Vagina (tissue), 2 donors: Measurements from ENCODE around the gene PUS3. TPM values are rescaled to one million over a fixed set of nuclear protein-coding genes. Genes with fewer than 3 reads are reported as not detected.
A peak's percentile ranks its signal among the peaks of the same experiment; 100 is the strongest.

Source experiments
- DNase-seq, 2 donors: peaks; one replicate each; pipeline ENCODE4 v3.0.0-alpha.2; 2017; ENCODE audit errors: extremely low spot score in 2 of 2
- H3K27ac ChIP-seq: fragments of 200-600 bp; sonication (generic); one replicate; pipeline ENCODE4 v1.5.1; 2019
- H3K27me3 ChIP-seq: fragments of 200-600 bp; sonication (generic); one replicate; pipeline ENCODE4 v1.5.1; 2019
- H3K36me3 ChIP-seq, 2 donors: fragments of 200-600 bp; sonication (generic); one replicate each; pipeline ENCODE4 v1.5.1; 2017 to 2019
- H3K4me1 ChIP-seq: fragments of 200-600 bp; sonication (generic); one replicate; pipeline ENCODE4 v1.5.1; 2019
- H3K4me3 ChIP-seq, 2 donors: fragments of 200-600 bp; sonication (generic); 1 replicate in 1 of 2; 2 replicates in 1 of 2; pipeline ENCODE4 v1.5.1; 2016 to 2019
- H3K9me3 ChIP-seq: fragments of 200-600 bp; sonication (generic); one replicate; pipeline ENCODE4 v1.5.1; 2019
- CTCF ChIP-seq, 3 experiments: fragments of 450-650 bp in 2 of 3; fragments of 200-600 bp in 1 of 3; sonication (generic) in 1 of 3; IDR thresholded peaks; one replicate each; pipeline ENCODE4 v1.5.1; 2017 to 2019; ENCODE audit warnings: antibody characterized with exemption in 3 of 3, mild to moderate bottlenecking in 2 of 3, moderate library complexity in 2 of 3
- POLR2A ChIP-seq, 2 donors: fragments of 450-650 bp; IDR thresholded peaks; one replicate each; pipeline ENCODE4 v1.6.1; 2017; ENCODE audit warnings: antibody characterized with exemption in 2 of 2, mild to moderate bottlenecking in 2 of 2, moderate library complexity in 2 of 2
- POLR2AphosphoS5 ChIP-seq, 2 donors: sonication (generic); formaldehyde crosslinking; IDR thresholded peaks; one replicate each; pipeline ENCODE4 v1.9.0; 2017; ENCODE audit warnings: antibody characterized with exemption in 2 of 2, mild to moderate bottlenecking in 2 of 2, low read depth in 1 of 2; ENCODE audit not compliant: insufficient read depth in 1 of 2
- intact Hi-C: fragments of 100-400 bp; cut with DNase I; formaldehyde crosslinking; loops from one replicate; pipeline ENCODE4 v1.15.1; 2023
- total RNA-seq: library from RNA; depleted of rRNA; stranded (reverse); fragments of >200 nt; gene quantifications from one replicate; pipeline ENCODE4 v1.2.3, GENCODE V29; 2016

Gene PUS3
- total RNA-seq, 1 donor from 2014 or later = 8.1 TPM

GRCh38 chr11:125949271-125950177, 46.5 kb upstream of the PUS3 start:
- TF ChIP-seq POLR2A (IDR thresholded peaks at IDR 0.05) (no peak), CTCF (IDR thresholded peaks at IDR 0.05) (no peak), POLR2AphosphoS5 (IDR thresholded peaks at IDR 0.05; ENCODE audit: insufficient read depth in 1 of 2, low read depth in 1 of 2) (no peak)
- intact Hi-C loops = loop anchor here (10.0 kb wide), 1 partner anchor 705 kb away; no protein-coding TSS in a partner anchor
- Histone ChIP-seq H3K9me3 (no peaks in the 10 kb centered on the region), H3K36me3 (no peaks in the 10 kb centered on the region), H3K27ac (no peak overlapping the region), H3K4me3 (no peak overlapping the region), H3K27me3 (no peaks in the 10 kb centered on the region), H3K4me1 (peaks cover 35% of the 10 kb centered on the region)
- peak; percentile 83 to 87 for DNase-seq

GRCh38 chr11:125948278-125949051, 45.5 kb upstream of the PUS3 start:
- DNase-seq = peak; percentile 82 to 83

GRCh38 chr11:125947419-125948277, 44.6 kb upstream of the PUS3 start:
- H3K9me3 ChIP-seq = no peaks in the 10 kb centered on the region
- no peak for TF ChIP-seq POLR2AphosphoS5 (IDR thresholded peaks at IDR 0.05; ENCODE audit: insufficient read depth in 1 of 2, low read depth in 1 of 2)
- TF ChIP-seq CTCF (IDR thresholded peaks at IDR 0.05) = no peak
- no peak for TF ChIP-seq POLR2A (IDR thresholded peaks at IDR 0.05)
- no peak overlapping the region for H3K4me3 ChIP-seq
- H3K27ac ChIP-seq = no peak overlapping the region
- H3K27me3 ChIP-seq = no peaks in the 10 kb centered on the region
- intact Hi-C loops = no loop called here
- no peaks in the 10 kb centered on the region for H3K36me3 ChIP-seq
- DNase-seq = peak; percentile 80 to 88
- H3K4me1 ChIP-seq = peaks cover 19% of the 10 kb centered on the region

More at GRCh38 chr11:125948278-125949051, 45.5 kb upstream of the PUS3 start:
- Histone ChIP-seq H3K4me1 (peaks cover 27% of the 10 kb centered on the region), H3K27me3 (no peaks in the 10 kb centered on the region), H3K27ac (no peak overlapping the region), H3K9me3 (no peaks in the 10 kb centered on the region), H3K36me3 (no peaks in the 10 kb centered on the region), H3K4me3 (no peak overlapping the region)
- intact Hi-C loops = no loop called here
- no peak for TF ChIP-seq POLR2A (IDR thresholded peaks at IDR 0.05)
- TF ChIP-seq POLR2AphosphoS5 (IDR thresholded peaks at IDR 0.05; ENCODE audit: insufficient read depth in 1 of 2, low read depth in 1 of 2) = no peak
- TF ChIP-seq CTCF (IDR thresholded peaks at IDR 0.05) = no peak

GRCh38 chr11:125946712-125947418, 43.9 kb upstream of the PUS3 start:
- no peak for TF ChIP-seq POLR2A (IDR thresholded peaks at IDR 0.05)
- DNase-seq = peak; percentile 74 to 79
- intact Hi-C loops = no loop called here
- Histone ChIP-seq H3K36me3 (no peaks in the 10 kb centered on the region), H3K27ac (no peak overlapping the region), H3K27me3 (no peaks in the 10 kb centered on the region), H3K4me3 (no peak overlapping the region), H3K9me3 (no peaks in the 10 kb centered on the region), H3K4me1 (peaks cover 15% of the 10 kb centered on the region)
